ENCODE measurements around the gene ERRFI1. TPM values are rescaled to one million over a fixed set of nuclear protein-coding genes. Genes with fewer than 3 reads are reported as not detected.
"Not testable (repeated sequence)": the region's sequence is repeated elsewhere in the genome, so short reads cannot be mapped to it uniquely, and the experiment has no call there.

Gene ERRFI1
- total RNA-seq, 1 experiment from 2014 or later: 37.2 TPM

DNA sequence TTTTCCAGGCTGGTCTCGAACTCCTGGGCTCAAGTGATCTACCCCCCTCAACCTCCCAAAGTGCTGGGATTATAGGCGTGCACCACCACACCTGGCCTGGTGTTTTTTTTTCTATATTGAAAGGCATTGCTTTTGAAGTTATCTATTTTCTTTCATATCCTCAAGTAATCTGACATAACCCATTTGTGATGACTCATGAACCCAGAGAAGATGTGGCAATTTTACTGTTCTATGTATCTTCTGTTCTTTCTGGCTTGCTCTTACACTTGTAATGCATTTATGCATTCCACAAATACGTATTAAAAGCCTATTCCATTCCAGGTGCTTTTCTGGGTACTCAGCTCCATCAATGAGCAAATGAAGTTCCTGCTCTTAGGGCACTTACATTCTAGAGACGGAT lies 29.9 kb upstream of the ERRFI1 start:
- H3K4me1 Mint-ChIP-seq (ENCODE audit: low read depth, unreplicated experiment): no peaks in the 10 kb centered on the region
- ChIA-PET POLR2A (no interaction called here), CTCF (interaction anchor here (0.6 kb wide), 1 partner anchor 243 kb away, joined by 5 read pairs; no protein-coding TSS in a partner anchor)
- no peak overlapping the region for H3K4me3 Mint-ChIP-seq (ENCODE audit: unreplicated experiment)
- H3K36me3 ChIP-seq (ENCODE audit: control insufficient read depth, insufficient read depth, low read length): no peaks in the 10 kb centered on the region
- DNase-seq: no peak
- no peaks in the 10 kb centered on the region for H3K9me3 ChIP-seq
- no peak overlapping the region for H3K27ac Mint-ChIP-seq (ENCODE audit: unreplicated experiment)
- TF ChIP-seq, protein P1, sequence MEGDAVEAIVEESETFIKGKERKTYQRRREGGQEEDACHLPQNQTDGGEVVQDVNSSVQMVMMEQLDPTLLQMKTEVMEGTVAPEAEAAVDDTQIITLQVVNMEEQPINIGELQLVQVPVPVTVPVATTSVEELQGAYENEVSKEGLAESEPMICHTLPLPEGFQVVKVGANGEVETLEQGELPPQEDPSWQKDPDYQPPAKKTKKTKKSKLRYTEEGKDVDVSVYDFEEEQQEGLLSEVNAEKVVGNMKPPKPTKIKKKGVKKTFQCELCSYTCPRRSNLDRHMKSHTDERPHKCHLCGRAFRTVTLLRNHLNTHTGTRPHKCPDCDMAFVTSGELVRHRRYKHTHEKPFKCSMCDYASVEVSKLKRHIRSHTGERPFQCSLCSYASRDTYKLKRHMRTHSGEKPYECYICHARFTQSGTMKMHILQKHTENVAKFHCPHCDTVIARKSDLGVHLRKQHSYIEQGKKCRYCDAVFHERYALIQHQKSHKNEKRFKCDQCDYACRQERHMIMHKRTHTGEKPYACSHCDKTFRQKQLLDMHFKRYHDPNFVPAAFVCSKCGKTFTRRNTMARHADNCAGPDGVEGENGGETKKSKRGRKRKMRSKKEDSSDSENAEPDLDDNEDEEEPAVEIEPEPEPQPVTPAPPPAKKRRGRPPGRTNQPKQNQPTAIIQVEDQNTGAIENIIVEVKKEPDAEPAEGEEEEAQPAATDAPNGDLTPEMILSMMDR (IDR thresholded peaks at IDR 0.05; ENCODE audit: insufficient read depth in 1 of 2, low read depth in 1 of 2, low read length in 1 of 2, severe bottlenecking in 1 of 2, unreplicated experiment in 1 of 2): no peak
- no peaks in the 10 kb centered on the region for H3K27me3 Mint-ChIP-seq (ENCODE audit: insufficient read depth, unreplicated experiment)
- H3K4me1 ChIP-seq: 0 out of 2 replicates have a peak, but pooled peaks cover 10% of the 10 kb centered on the region
- BruUV-seq (replicated peaks): no TSS peak
- no peaks in the 10 kb centered on the region for H3K27me3 ChIP-seq (replicated peaks; ENCODE audit: control insufficient read depth, insufficient read depth, low read length)
- H3K9me3 Mint-ChIP-seq (ENCODE audit: unreplicated experiment): no peaks in the 10 kb centered on the region
- intact Hi-C loops (cut with micrococcal nuclease; ENCODE audit: unreplicated experiment): no loop called here
- H3K4me3 ChIP-seq (ENCODE audit: low read depth, low read length): no peak overlapping the region
- no peaks in the 10 kb centered on the region for H3K36me3 Mint-ChIP-seq (ENCODE audit: insufficient read depth, unreplicated experiment)

DNA sequence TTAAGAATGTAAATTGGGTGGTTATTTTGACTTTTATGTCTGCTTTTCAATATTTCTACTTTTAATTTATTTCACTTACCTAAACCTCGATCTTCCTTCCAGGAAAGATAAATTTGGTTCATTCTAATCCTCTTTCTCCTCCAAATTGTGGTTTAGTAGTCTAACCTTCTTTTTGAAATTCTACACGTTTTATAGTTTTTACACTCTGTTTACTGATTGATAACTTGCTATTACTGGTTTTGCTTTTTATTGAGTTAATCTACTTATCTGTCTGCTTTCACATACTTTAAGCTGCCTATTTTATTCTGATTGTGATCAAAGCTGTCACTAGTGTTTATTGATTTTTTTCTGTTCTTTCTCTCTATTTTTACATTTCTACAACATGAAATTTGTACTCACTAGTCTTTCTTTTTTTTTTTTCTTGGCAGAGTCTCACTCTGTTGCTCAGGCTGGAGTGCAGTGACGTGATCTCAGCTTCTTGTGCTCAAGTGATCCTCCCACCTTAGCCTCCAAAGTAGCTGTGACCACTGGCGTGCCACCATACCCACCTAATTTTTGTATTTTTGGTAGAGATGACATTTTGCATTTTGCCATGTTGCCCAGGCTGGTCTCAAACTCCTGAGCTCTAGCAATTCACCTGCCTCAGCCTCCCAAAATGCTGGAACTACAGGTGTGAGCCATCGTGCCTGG lies 27.9 kb upstream of the ERRFI1 start:
- Histone ChIP-seq H3K9me3 (no peaks in the 10 kb centered on the region), H3K36me3 (ENCODE audit: control insufficient read depth, insufficient read depth, low read length) (no peaks in the 10 kb centered on the region), H3K4me3 (ENCODE audit: low read depth, low read length) (no peak overlapping the region), H3K27me3 (replicated peaks; ENCODE audit: control insufficient read depth, insufficient read depth, low read length) (no peaks in the 10 kb centered on the region), H3K4me1 (0 out of 2 replicates have a peak, but pooled peaks cover 3% of the 10 kb centered on the region)
- POLR2A ChIA-PET: no interaction called here
- Mint-ChIP-seq H3K27me3 (ENCODE audit: insufficient read depth, unreplicated experiment) (no peaks in the 10 kb centered on the region), H3K4me1 (ENCODE audit: low read depth, unreplicated experiment) (no peaks in the 10 kb centered on the region), H3K4me3 (ENCODE audit: unreplicated experiment) (no peak overlapping the region), H3K27ac (ENCODE audit: unreplicated experiment) (no peak overlapping the region), H3K36me3 (ENCODE audit: insufficient read depth, unreplicated experiment) (no peaks in the 10 kb centered on the region), H3K9me3 (ENCODE audit: unreplicated experiment) (no peaks in the 10 kb centered on the region)
- intact Hi-C loops (cut with micrococcal nuclease; ENCODE audit: unreplicated experiment): no loop called here
- BruUV-seq (replicated peaks): no TSS peak
- CTCF ChIA-PET: interaction anchor here (0.7 kb wide), 1 partner anchor 260 kb away, joined by 3 read pairs; no protein-coding TSS in a partner anchor
- DNase-seq: no peak
- TF ChIP-seq, protein P1 (IDR thresholded peaks at IDR 0.05; ENCODE audit: insufficient read depth in 1 of 2, low read depth in 1 of 2, low read length in 1 of 2, severe bottlenecking in 1 of 2, unreplicated experiment in 1 of 2): no peak

DNA sequence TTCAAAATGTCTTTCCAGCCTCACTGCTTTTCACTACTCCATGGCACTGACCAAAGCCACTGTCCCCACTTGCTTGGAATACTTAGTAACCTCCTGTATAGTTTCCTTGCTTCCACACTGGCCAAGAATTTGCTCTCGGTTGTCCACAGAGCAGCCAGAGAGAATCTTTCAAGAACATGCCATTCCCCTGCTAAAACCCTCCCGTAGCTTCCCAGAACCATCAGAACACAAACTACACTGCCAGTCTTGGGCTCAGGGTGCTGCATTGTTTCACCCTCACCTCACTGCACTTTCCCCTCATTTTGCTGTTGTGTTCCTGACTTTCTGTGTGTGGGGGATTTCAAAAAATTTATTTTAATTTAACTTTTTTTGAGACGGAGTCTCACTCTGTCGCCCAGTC lies 25.5 kb upstream of the ERRFI1 start:
- Mint-ChIP-seq H3K27ac (ENCODE audit: unreplicated experiment) (no peak overlapping the region), H3K27me3 (ENCODE audit: insufficient read depth, unreplicated experiment) (no peaks in the 10 kb centered on the region), H3K36me3 (ENCODE audit: insufficient read depth, unreplicated experiment) (no peaks in the 10 kb centered on the region), H3K9me3 (ENCODE audit: unreplicated experiment) (no peaks in the 10 kb centered on the region), H3K4me3 (ENCODE audit: unreplicated experiment) (no peak overlapping the region), H3K4me1 (ENCODE audit: low read depth, unreplicated experiment) (no peaks in the 10 kb centered on the region)
- TF ChIP-seq, protein P1 (IDR thresholded peaks at IDR 0.05; ENCODE audit: insufficient read depth in 1 of 2, low read depth in 1 of 2, low read length in 1 of 2, severe bottlenecking in 1 of 2, unreplicated experiment in 1 of 2): no peak
- no peak overlapping the region for H3K4me3 ChIP-seq (ENCODE audit: low read depth, low read length)
- H3K9me3 ChIP-seq: no peaks in the 10 kb centered on the region
- DNase-seq: no peak
- 0 out of 2 replicates have a peak, but pooled peaks cover 3% of the 10 kb centered on the region for H3K4me1 ChIP-seq
- POLR2A ChIA-PET: interaction anchor here (0.5 kb wide), 1 partner anchor 95 kb away, joined by 3 read pairs; no protein-coding TSS in a partner anchor
- H3K36me3 ChIP-seq (ENCODE audit: control insufficient read depth, insufficient read depth, low read length): no peaks in the 10 kb centered on the region
- CTCF ChIA-PET: no interaction called here
- intact Hi-C loops (cut with micrococcal nuclease; ENCODE audit: unreplicated experiment): no loop called here
- no peaks in the 10 kb centered on the region for H3K27me3 ChIP-seq (replicated peaks; ENCODE audit: control insufficient read depth, insufficient read depth, low read length)
- no TSS peak for BruUV-seq (replicated peaks)

DNA sequence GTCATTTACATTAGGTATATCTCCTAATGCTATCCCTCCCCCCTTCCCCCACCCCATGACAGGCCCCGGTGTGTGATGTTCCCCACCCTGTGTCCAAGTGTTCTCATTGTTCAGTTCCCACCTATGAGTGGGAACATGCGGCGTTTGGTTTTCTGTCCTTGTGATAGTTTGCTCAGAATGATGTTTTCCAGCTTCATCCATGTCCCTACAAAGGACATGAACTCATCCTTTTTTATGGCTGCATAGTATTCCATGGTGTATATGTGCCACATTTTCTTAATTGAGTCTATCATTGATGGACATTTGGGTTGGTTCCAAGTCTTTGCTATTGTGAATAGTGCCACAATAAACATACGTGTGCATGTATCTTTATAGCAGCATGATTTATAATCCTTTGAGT lies 23.1 kb upstream of the ERRFI1 start:
- H3K36me3 ChIP-seq (ENCODE audit: control insufficient read depth, insufficient read depth, low read length); intact Hi-C loops (cut with micrococcal nuclease; ENCODE audit: unreplicated experiment); POLR2A ChIA-PET; H3K4me1 ChIP-seq; H3K4me3 ChIP-seq (ENCODE audit: low read depth, low read length); H3K36me3 Mint-ChIP-seq (ENCODE audit: insufficient read depth, unreplicated experiment); H3K27ac Mint-ChIP-seq (ENCODE audit: unreplicated experiment); DNase-seq; H3K27me3 ChIP-seq (replicated peaks; ENCODE audit: control insufficient read depth, insufficient read depth, low read length); H3K9me3 ChIP-seq; H3K9me3 Mint-ChIP-seq (ENCODE audit: unreplicated experiment); BruUV-seq (replicated peaks); H3K27me3 Mint-ChIP-seq (ENCODE audit: insufficient read depth, unreplicated experiment); H3K4me3 Mint-ChIP-seq (ENCODE audit: unreplicated experiment); H3K4me1 Mint-ChIP-seq (ENCODE audit: low read depth, unreplicated experiment); CTCF ChIA-PET: not testable (repeated sequence)
